Measurements from ENCODE around the gene ZNF785.
"Not testable (repeated sequence)": the region's sequence is repeated elsewhere in the genome, so short reads cannot be mapped to it uniquely, and the experiment has no call there.

The ZNF785 gene

GRCh38 chr16:30585400-30586191 is at the start of gene ZNF785:
ZNF785 (minus strand) TSS chr16:30585697; CDS start chr16:30585611, 86 bp downstream.
- peak within 1 kb of the TSS; percentile 85 for H3K27ac ChIP-seq
- no peak for TF ChIP-seq ZFX (IDR thresholded peaks at IDR 0.05)
- TF ChIP-seq CTCF (conservative IDR thresholded peaks at IDR 0.05), result no peak

- peak overlapping the region; percentile 83 for H3K27ac ChIP-seq
- TF ChIP-seq ZFX (IDR thresholded peaks at IDR 0.05) (no peak), CTCF (conservative IDR thresholded peaks at IDR 0.05) (no peak)
Observed at GRCh38 chr16:30633526-30633925, 48.0 kb upstream of the ZNF785 start.

GRCh38 chr16:30632454-30632853 is 47.0 kb upstream of the ZNF785 start:
- H3K27ac ChIP-seq, result not testable (repeated sequence)

- TF ChIP-seq ZFX (IDR thresholded peaks at IDR 0.05) (no peak), CTCF (conservative IDR thresholded peaks at IDR 0.05) (peak; percentile 93)
- H3K27ac ChIP-seq, result no peak overlapping the region
Observed at GRCh38 chr16:30628628-30629540, 43.4 kb upstream of the ZNF785 start.

GRCh38 chr16:30626236-30626635 is 40.7 kb upstream of the ZNF785 start:
- no peak overlapping the region for H3K27ac ChIP-seq
- TF ChIP-seq ZFX (IDR thresholded peaks at IDR 0.05) (no peak), CTCF (conservative IDR thresholded peaks at IDR 0.05) (no peak)

GRCh38 chr16:30623536-30624283 is 38.2 kb upstream of the ZNF785 start:
- TF ChIP-seq CTCF (conservative IDR thresholded peaks at IDR 0.05) (no peak), ZFX (IDR thresholded peaks at IDR 0.05) (no peak)
- no peak overlapping the region for H3K27ac ChIP-seq

- no peak for TF ChIP-seq ZFX (IDR thresholded peaks at IDR 0.05)
- no peak for TF ChIP-seq CTCF (conservative IDR thresholded peaks at IDR 0.05)
- H3K27ac ChIP-seq, result no peak overlapping the region
Observed at GRCh38 chr16:30622455-30623032, 37.0 kb upstream of the ZNF785 start.
